HL-60/S4 treated with phorbol 12-myristate 13-acetate at 8.2 ng/mL for 4 days and 3 days (cell line): ENCODE results near the gene SGMS2.

Experiments used
- in situ Hi-C: fragments of 300-500 bp; cut with MboI; formaldehyde crosslinking; loops from 2 replicates; pipeline ENCODE4 v1.15.0; 2022; ENCODE audit warnings: low sequenced_read_pairs

The SGMS2 gene

GRCh38 chr4:107824350-107825071, at the start of gene SGMS2:
Gene SGMS2 (plus strand): TSS chr4:107824932. CDS start chr4:107895554, 70,622 bp downstream.
- in situ Hi-C loops, result no loop called here

GRCh38 chr4:107777890-107778289, 46.8 kb upstream of the SGMS2 start:
- in situ Hi-C loops, result no loop called here

- in situ Hi-C loops, result no loop called here
These were observed 45.8 kb upstream of the SGMS2 start for GRCh38 chr4:107778784-107779530.

GRCh38 chr4:107780665-107781064, 44.1 kb upstream of the SGMS2 start:
- in situ Hi-C loops, result no loop called here

GRCh38 chr4:107791902-107792301, 32.8 kb upstream of the SGMS2 start:
- in situ Hi-C loops, result no loop called here

- in situ Hi-C loops, result no loop called here
These were observed 32.0 kb upstream of the SGMS2 start for GRCh38 chr4:107792711-107793110.

- in situ Hi-C loops, result no loop called here
These were observed 30.7 kb upstream of the SGMS2 start for GRCh38 chr4:107793996-107794395.

- in situ Hi-C loops, result no loop called here
These were observed 24.9 kb upstream of the SGMS2 start for GRCh38 chr4:107799669-107800450.

- in situ Hi-C loops, result no loop called here
These were observed 24.0 kb upstream of the SGMS2 start for GRCh38 chr4:107800706-107801105.

- in situ Hi-C loops, result no loop called here
These were observed 22.9 kb upstream of the SGMS2 start for GRCh38 chr4:107801766-107802211.

GRCh38 chr4:107804956-107805355, 19.8 kb upstream of the SGMS2 start:
- in situ Hi-C loops, result no loop called here

GRCh38 chr4:107806196-107806595, 18.5 kb upstream of the SGMS2 start:
- in situ Hi-C loops, result no loop called here

- in situ Hi-C loops, result no loop called here
These were observed 16.2 kb upstream of the SGMS2 start for GRCh38 chr4:107808572-107808971.

GRCh38 chr4:107809210-107809609, 15.5 kb upstream of the SGMS2 start:
- in situ Hi-C loops, result no loop called here

- in situ Hi-C loops, result no loop called here
These were observed 10.0 kb upstream of the SGMS2 start for GRCh38 chr4:107814758-107815157.

- in situ Hi-C loops, result no loop called here
These were observed 9.6 kb upstream of the SGMS2 start for GRCh38 chr4:107815158-107815557.

GRCh38 chr4:107818301-107818910, 6.3 kb upstream of the SGMS2 start:
- in situ Hi-C loops, result no loop called here

- in situ Hi-C loops, result no loop called here
These were observed 822 bp upstream of the SGMS2 start for GRCh38 chr4:107823870-107824349.

- in situ Hi-C loops, result no loop called here
These were observed 516 bp downstream of the SGMS2 start for GRCh38 chr4:107825072-107825824.

GRCh38 chr4:107826421-107826980, 1.8 kb downstream of the SGMS2 start:
- in situ Hi-C loops, result no loop called here
